ENCODE measurements around the gene MPPED1.

GRCh38 chr22:43409046-43409445 is 2.8 kb upstream of the MPPED1 start:
- TF ChIP-seq EZH2phosphoT487 (IDR thresholded peaks at IDR 0.05; ENCODE audit: borderline replicate concordance, low read depth) (no peak), YY1 (IDR thresholded peaks at IDR 0.05; ENCODE audit: low read depth) (no peak), TCF12 (IDR thresholded peaks at IDR 0.05) (no peak), RFX5 (IDR thresholded peaks at IDR 0.05; ENCODE audit: low read length) (no peak), RXRA (IDR thresholded peaks at IDR 0.05; ENCODE audit: borderline replicate concordance, low read depth) (no peak), CTCF (IDR thresholded peaks at IDR 0.05) (no peak), NRF1 (IDR thresholded peaks at IDR 0.05; ENCODE audit: low read depth, low read length) (no peak), IRF3 (IDR thresholded peaks at IDR 0.05; ENCODE audit: low read depth, low read length) (no peak), MXI1 (IDR thresholded peaks at IDR 0.05; ENCODE audit: low read depth, low read length) (no peak), TEAD4 (IDR thresholded peaks at IDR 0.05; ENCODE audit: borderline replicate concordance, insufficient read depth) (no peak), REST (IDR thresholded peaks at IDR 0.05; ENCODE audit: low read depth, low read length) (no peak)
- TF ChIP-seq, protein P1, sequence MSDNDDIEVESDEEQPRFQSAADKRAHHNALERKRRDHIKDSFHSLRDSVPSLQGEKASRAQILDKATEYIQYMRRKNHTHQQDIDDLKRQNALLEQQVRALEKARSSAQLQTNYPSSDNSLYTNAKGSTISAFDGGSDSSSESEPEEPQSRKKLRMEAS (IDR thresholded peaks at IDR 0.05; ENCODE audit: low read depth), result no peak
